ENCODE data around the gene ABCA9.

- no peak for TF ChIP-seq EZH2 (IDR thresholded peaks at IDR 0.05)
- no peak for TF ChIP-seq POLR2AphosphoS5 (IDR thresholded peaks at IDR 0.05; ENCODE audit: borderline replicate concordance, low read depth, low read length)
- TF ChIP-seq FOXP2 (optimal IDR thresholded peaks at IDR 0.05; ENCODE audit: control extremely low read depth, extremely low read length, insufficient read depth) = no peak
These were observed 102.8 kb downstream of the ABCA9 start for GRCh38 chr17:68957944-68958343.

All from SK-N-MC (cell line).